ENCODE results near the gene KIF26A. TPM values are rescaled to one million over a fixed set of nuclear protein-coding genes. Genes with fewer than 3 reads are reported as not detected.

KIF26A gene
- total RNA-seq, 4 donors from 2014 or later, result 2.1 to 6.1 (median 4.6) TPM

GRCh38 chr14:104159990-104160389 lies 21.6 kb downstream of the KIF26A start:
- Histone ChIP-seq H3K9me3 (no peaks in the 10 kb centered on the region), H3K4me1 (no peaks in the 10 kb centered on the region), H3K4me3 (no peak overlapping the region), H3K36me3 (no peaks in the 10 kb centered on the region), H3K27me3 (no peaks in the 10 kb centered on the region), H3K27ac (no peak overlapping the region)
- no peak for DNase-seq (ENCODE audit: low spot score in 2 of 2)
- TF ChIP-seq POLR2AphosphoS5 (IDR thresholded peaks at IDR 0.05) (no peak), POLR2A (IDR thresholded peaks at IDR 0.05) (no peak), CTCF (IDR thresholded peaks at IDR 0.05) (no peak), EP300 (IDR thresholded peaks at IDR 0.05) (no peak)
- 97% methylated on average over 8 of the region's 9 CpGs for WGBS

GRCh38 chr14:104161602-104162367 lies 23.4 kb downstream of the KIF26A start:
- no peak overlapping the region for H3K27ac ChIP-seq
- WGBS, result 66% methylated on average over 17 of the region's 23 CpGs
- H3K36me3 ChIP-seq, result no peaks in the 10 kb centered on the region
- no peak overlapping the region for H3K4me3 ChIP-seq
- H3K4me1 ChIP-seq, result no peaks in the 10 kb centered on the region
- no peak for TF ChIP-seq EP300 (IDR thresholded peaks at IDR 0.05)
- no peak for TF ChIP-seq POLR2AphosphoS5 (IDR thresholded peaks at IDR 0.05)
- TF ChIP-seq CTCF (IDR thresholded peaks at IDR 0.05), result no peak
- no peak for TF ChIP-seq POLR2A (IDR thresholded peaks at IDR 0.05)
- no peaks in the 10 kb centered on the region for H3K27me3 ChIP-seq
- no peak for DNase-seq (ENCODE audit: low spot score in 2 of 2)
- no peaks in the 10 kb centered on the region for H3K9me3 ChIP-seq

GRCh38 chr14:104162495-104162894 lies 24.1 kb downstream of the KIF26A start:
- WGBS, result no CpG with 5 or more reads among the region's 9 CpGs
- H3K27me3 ChIP-seq, result no peaks in the 10 kb centered on the region
- TF ChIP-seq POLR2A (IDR thresholded peaks at IDR 0.05) (no peak), CTCF (IDR thresholded peaks at IDR 0.05) (no peak), EP300 (IDR thresholded peaks at IDR 0.05) (no peak), POLR2AphosphoS5 (IDR thresholded peaks at IDR 0.05) (no peak)
- no peak overlapping the region for H3K27ac ChIP-seq
- no peak for DNase-seq (ENCODE audit: low spot score in 2 of 2)
- H3K4me3 ChIP-seq, result no peak overlapping the region
- no peaks in the 10 kb centered on the region for H3K36me3 ChIP-seq
- no peaks in the 10 kb centered on the region for H3K4me1 ChIP-seq
- H3K9me3 ChIP-seq, result no peaks in the 10 kb centered on the region

GRCh38 chr14:104163541-104163940 lies 25.2 kb downstream of the KIF26A start:
- no peak for DNase-seq (ENCODE audit: low spot score in 2 of 2)
- no peak overlapping the region for H3K27ac ChIP-seq
- no peaks in the 10 kb centered on the region for H3K4me1 ChIP-seq
- no peaks in the 10 kb centered on the region for H3K9me3 ChIP-seq
- no peaks in the 10 kb centered on the region for H3K36me3 ChIP-seq
- H3K4me3 ChIP-seq, result no peak overlapping the region
- H3K27me3 ChIP-seq, result no peaks in the 10 kb centered on the region
- WGBS, result no CpG with 5 or more reads among the region's 21 CpGs
- TF ChIP-seq POLR2A (IDR thresholded peaks at IDR 0.05) (no peak), EP300 (IDR thresholded peaks at IDR 0.05) (no peak), CTCF (IDR thresholded peaks at IDR 0.05) (no peak), POLR2AphosphoS5 (IDR thresholded peaks at IDR 0.05) (no peak)

GRCh38 chr14:104164041-104164440 lies 25.7 kb downstream of the KIF26A start:
- DNase-seq (ENCODE audit: low spot score in 2 of 2), result no peak
- Histone ChIP-seq H3K36me3 (no peaks in the 10 kb centered on the region), H3K9me3 (no peaks in the 10 kb centered on the region), H3K27me3 (peaks cover 2% of the 10 kb centered on the region), H3K4me3 (no peak overlapping the region), H3K4me1 (no peaks in the 10 kb centered on the region), H3K27ac (no peak overlapping the region)
- TF ChIP-seq POLR2AphosphoS5 (IDR thresholded peaks at IDR 0.05) (no peak), CTCF (IDR thresholded peaks at IDR 0.05) (no peak), EP300 (IDR thresholded peaks at IDR 0.05) (no peak), POLR2A (IDR thresholded peaks at IDR 0.05) (no peak)
- WGBS, result 81% methylated on average over 18 of the region's 23 CpGs
